CD14-positive monocyte (primary cell): ENCODE results near the gene WHRN. TPM values are rescaled to one million over a fixed set of nuclear protein-coding genes. Genes with fewer than 3 reads are reported as not detected.

ENCODE experiments used
- DNase-seq, 3 donors: peaks; one replicate each; pipeline ENCODE4 v3.0.0-alpha.2; 2011 to 2022
- H2AFZ ChIP-seq: 2 replicates; pipeline ENCODE4 v1.6.0; 2012; ENCODE audit warnings: mild to moderate bottlenecking, low read depth, low read length, inconsistent platforms; ENCODE audit not compliant: insufficient read depth, poor library complexity, severe bottlenecking
- H3K27ac ChIP-seq, 2 donors: 1 replicate in 1 of 2; 2 replicates in 1 of 2; pipeline ENCODE4 v1.5.1; 2012 to 2013; ENCODE audit warnings: low read length in 2 of 2, control low read depth in 1 of 2, inconsistent platforms in 1 of 2, low read depth in 1 of 2, mild to moderate bottlenecking in 1 of 2
- H3K27me3 ChIP-seq, 2 donors: one replicate each; pipeline versions ENCODE4 v1.6.0 to v1.6.1; 2011 to 2013; ENCODE audit warnings: low read length in 2 of 2; ENCODE audit not compliant: control insufficient read depth in 2 of 2, insufficient read depth in 2 of 2
- H3K36me3 ChIP-seq, 2 donors: replicated peaks in 1 of 2; 1 replicate in 1 of 2; 2 replicates in 1 of 2; pipeline versions ENCODE4 v1.5.1 to v1.6.1; 2012 to 2013; ENCODE audit warnings: low read length in 2 of 2, control low read depth in 1 of 2, inconsistent platforms in 1 of 2, mild to moderate bottlenecking in 1 of 2; ENCODE audit not compliant: insufficient read depth in 2 of 2, control insufficient read depth in 1 of 2
- H3K4me1 ChIP-seq, 2 donors: 1 replicate in 1 of 2; 2 replicates in 1 of 2; pipeline versions ENCODE4 v1.5.1 to v1.6.1; 2012 to 2013; ENCODE audit warnings: low read length in 2 of 2, control low read depth in 1 of 2, inconsistent platforms in 1 of 2, mild to moderate bottlenecking in 1 of 2, moderate library complexity in 1 of 2; ENCODE audit not compliant: insufficient read depth in 2 of 2, control insufficient read depth in 1 of 2
- H3K4me2 ChIP-seq: replicated peaks from 2 replicates; pipeline ENCODE3; 2012; ENCODE audit warnings: low read length, moderate library complexity, mild to moderate bottlenecking; ENCODE audit not compliant: poor library complexity, severe bottlenecking; ENCODE audit errors: extremely low read depth
- H3K4me3 ChIP-seq, 3 experiments: fragments of 200-600 bp in 1 of 3; sonication (generic) in 1 of 3; replicated peaks in 1 of 3; 1 replicate in 2 of 3; 2 replicates in 1 of 3; pipeline ENCODE4 v1.5.1; 2011 to 2013; ENCODE audit warnings: low read length in 3 of 3, mild to moderate bottlenecking in 3 of 3, control low read depth in 2 of 3, low read depth in 2 of 3, inconsistent platforms in 1 of 3, moderate library complexity in 1 of 3
- H3K79me2 ChIP-seq: 2 replicates; pipeline ENCODE4 v1.6.0; 2012; ENCODE audit warnings: mild to moderate bottlenecking, control low read depth, inconsistent platforms, low read length, moderate library complexity; ENCODE audit not compliant: insufficient read depth
- H3K9ac ChIP-seq: 2 replicates; pipeline ENCODE4 v1.6.0; 2017; ENCODE audit warnings: low read length, mild to moderate bottlenecking; ENCODE audit not compliant: insufficient read depth, poor library complexity, severe bottlenecking
- H3K9me3 ChIP-seq, 2 donors: replicated peaks in 1 of 2; 1 replicate in 1 of 2; 2 replicates in 1 of 2; pipeline versions ENCODE4 v1.5.1 to v1.6.1; 2012 to 2013; ENCODE audit warnings: low read length in 2 of 2, control low read depth in 1 of 2; ENCODE audit not compliant: control insufficient read depth in 1 of 2, insufficient read depth in 1 of 2
- H4K20me1 ChIP-seq: 2 replicates; pipeline ENCODE4 v1.6.0; 2012; ENCODE audit warnings: mild to moderate bottlenecking, low read length, control low read depth, moderate library complexity; ENCODE audit not compliant: insufficient read depth
- H3K27ac Mint-ChIP-seq, 7 donors: one replicate each; pipeline ENCODE4 v1.8.0; 2020; ENCODE audit warnings: mild to moderate bottlenecking in 7 of 7, mixed read lengths in 7 of 7, moderate library complexity in 6 of 7, inconsistent platforms in 2 of 7
- H3K27me3 Mint-ChIP-seq, 3 donors: one replicate each; pipeline ENCODE4 v1.8.0; 2021 to 2022; ENCODE audit warnings: low read depth in 3 of 3, mild to moderate bottlenecking in 3 of 3, mixed read lengths in 3 of 3, moderate library complexity in 3 of 3, inconsistent platforms in 1 of 3
- H3K36me3 Mint-ChIP-seq, 2 donors: one replicate each; pipeline ENCODE4 v1.8.0; 2020; ENCODE audit warnings: mixed read lengths in 2 of 2, inconsistent platforms in 1 of 2, mild to moderate bottlenecking in 1 of 2
- H3K4me1 Mint-ChIP-seq: one replicate; pipeline ENCODE4 v1.8.0; 2020; ENCODE audit warnings: mild to moderate bottlenecking, mixed read lengths
- H3K4me3 Mint-ChIP-seq, 2 donors: one replicate each; pipeline ENCODE4 v1.8.0; 2020; ENCODE audit warnings: mild to moderate bottlenecking in 2 of 2, mixed read lengths in 2 of 2, moderate library complexity in 1 of 2
- H3K9me3 Mint-ChIP-seq, 7 donors: one replicate each; pipeline ENCODE4 v1.8.0; 2020 to 2022; ENCODE audit warnings: mixed read lengths in 7 of 7, mild to moderate bottlenecking in 6 of 7, moderate library complexity in 6 of 7, inconsistent platforms in 2 of 7
- CTCF ChIP-seq: fragments of 200-600 bp; IDR thresholded peaks from one replicate; pipeline ENCODE4 v1.8.0; 2022; ENCODE audit warnings: antibody characterized with exemption, mild to moderate bottlenecking
- WGBS: methylation state at CpG from one replicate; pipeline ENCODE4 v1.1.5; 2013; ENCODE audit warnings: missing lambda C conversion rate; ENCODE audit not compliant: insufficient coverage; 5-methylcytosine and 5-hydroxymethylcytosine counted together
- intact Hi-C, 2 donors: fragments of 100-400 bp; cut with micrococcal nuclease; formaldehyde crosslinking; loops; one replicate each; pipeline versions ENCODE4 v1.15.0 to v1.15.1; 2023
- polyA plus RNA-seq, 3 donors: library from polyadenylated mRNA; depleted of rRNA in 1 of 3; unstranded in 2 of 3; stranded (reverse) in 1 of 3; fragments of 300-500 nt in 2 of 3; fragments of >200 nt in 1 of 3; fragmentation: Illumina TruSeq in 2 of 3; gene quantifications; 1 replicate in 2 of 3; 2 replicates in 1 of 3; pipeline ENCODE4 v1.2.3, GENCODE V29; 2012 to 2021

Gene WHRN
- polyA plus RNA-seq, 3 donors: 0.13 to 0.59 (median 0.30) TPM

DNA sequence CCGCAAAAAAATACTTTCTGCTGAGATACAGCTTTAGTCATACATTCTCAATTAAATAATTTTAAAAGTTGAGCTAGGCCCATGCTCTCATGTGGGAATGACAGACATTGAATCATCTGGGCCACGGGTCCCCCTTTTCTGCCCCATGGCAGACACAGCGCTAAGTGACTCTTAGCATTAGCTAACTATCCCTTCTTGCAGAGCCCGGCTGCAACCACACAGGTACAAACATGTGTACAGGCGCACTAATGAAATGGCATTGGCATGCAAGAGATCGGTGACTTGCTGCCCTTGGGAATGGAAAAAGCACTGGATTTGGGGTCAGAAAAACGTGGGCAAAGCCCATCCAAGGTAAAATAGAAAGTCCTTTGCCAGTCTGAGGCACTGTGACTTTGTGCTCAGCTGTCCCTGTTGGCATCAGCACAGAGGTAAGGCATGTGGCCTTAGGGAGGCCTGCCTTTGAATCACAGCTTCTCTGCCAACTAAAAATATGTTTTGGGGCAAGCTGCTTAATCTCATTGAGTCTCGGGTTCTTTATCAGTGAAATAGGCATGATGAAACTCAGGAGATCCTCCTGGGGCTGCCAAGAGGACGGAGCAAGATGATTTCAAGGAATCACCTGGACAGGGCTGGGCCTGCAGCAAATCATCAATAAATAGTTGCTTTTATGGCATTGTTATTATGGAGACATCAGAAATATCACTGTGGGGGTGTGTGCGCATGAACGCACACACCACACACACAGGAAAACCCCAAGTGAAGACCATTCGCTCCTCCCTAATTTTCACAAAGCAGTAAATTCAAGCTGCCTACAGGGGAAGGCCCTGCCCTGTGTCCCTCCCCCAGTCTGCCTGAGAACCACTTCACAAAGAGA lies 54.2 kb downstream of the WHRN start:
- Histone ChIP-seq H3K79me2 (no peaks in the 10 kb centered on the region), H3K4me3 (no peak overlapping the region), H3K36me3 (no peaks in the 10 kb centered on the region), H3K9ac (no peak overlapping the region), H3K27ac (no peak overlapping the region), H3K4me2 (no peak overlapping the region), H3K9me3 (no peaks in the 10 kb centered on the region), H3K27me3 (no peaks in the 10 kb centered on the region), H2AFZ (no peak overlapping the region), H3K4me1 (no peaks in the 10 kb centered on the region), H4K20me1 (no peaks in the 10 kb centered on the region)
- Mint-ChIP-seq H3K27me3 (peaks cover 0 to 7% (median 2%) of the 10 kb centered on the region in 3 donors), H3K27ac (no peak overlapping the region), H3K4me1 (peaks cover 14% of the 10 kb centered on the region), H3K36me3 (no peaks in the 10 kb centered on the region), H3K9me3 (peaks cover 0 to 3% (median 0%) of the 10 kb centered on the region in 7 donors), H3K4me3 (no peak overlapping the region)
- no peak for TF ChIP-seq CTCF
- DNase-seq: no peak
- intact Hi-C loops: no loop called here
- 90% methylated on average over 9 of the region's 12 CpGs for WGBS

- H3K79me2 ChIP-seq: no peaks in the 10 kb centered on the region
- Mint-ChIP-seq H3K36me3 (no peaks in the 10 kb centered on the region), H3K27me3 (peaks cover 0 to 7% (median 2%) of the 10 kb centered on the region in 3 donors), H3K4me1 (peaks cover 14% of the 10 kb centered on the region), H3K9me3 (peaks cover 0 to 3% (median 0%) of the 10 kb centered on the region in 7 donors), H3K27ac (no peak overlapping the region), H3K4me3 (no peak overlapping the region)
- no peaks in the 10 kb centered on the region for H3K27me3 ChIP-seq
- no peaks in the 10 kb centered on the region for H3K36me3 ChIP-seq
- intact Hi-C loops: no loop called here
- no peak for TF ChIP-seq CTCF
- no peak overlapping the region for H3K4me3 ChIP-seq
- H3K9me3 ChIP-seq: no peaks in the 10 kb centered on the region
- no peaks in the 10 kb centered on the region for H3K4me1 ChIP-seq
- H3K4me2 ChIP-seq: no peak overlapping the region
- no peak for DNase-seq
- H4K20me1 ChIP-seq: no peaks in the 10 kb centered on the region
- WGBS: no CpG with 5 or more reads among the region's 3 CpGs
- H2AFZ ChIP-seq: no peak overlapping the region
- H3K27ac ChIP-seq: no peak overlapping the region
- H3K9ac ChIP-seq: no peak overlapping the region
These were observed 55.1 kb downstream of the WHRN start for GRCh38 chr9:114450181-114450580.
